A673 (cell line): ENCODE results near the gene TMX2. TPM values are rescaled to one million over a fixed set of nuclear protein-coding genes. Genes with fewer than 3 reads are reported as not detected.

ENCODE experiments used
- BruUV-seq: library from RNA; stranded (reverse); fragments of 400-500 nt; replicated peaks from 2 replicates; lab custom pipeline; 2021; lab: Mats Ljungman, UMichigan
- CTCF ChIA-PET: fragments of 300-600 bp; sonication (Branson Sonifier 250); formaldehyde crosslinking; loops from one replicate; lab custom pipeline; 2022; ENCODE audit warnings: antibody characterized with exemption; lab: Charles Lee
- POLR2A ChIA-PET: fragments of 300-600 bp; sonication (Branson Sonifier 250); formaldehyde crosslinking; loops from one replicate; lab custom pipeline; 2022; ENCODE audit warnings: antibody characterized with exemption; ENCODE audit not compliant: low non-redundant PET; lab: Charles Lee
- DNase-seq: peaks from one replicate; pipeline ENCODE4 v3.0.0-alpha.2; 2015; ENCODE audit warnings: low spot score
- H3K27ac ChIP-seq: fragments of 200-600 bp; sonication (generic); 2 replicates; pipeline ENCODE4 v1.5.1; 2016; ENCODE audit warnings: mixed run types, low read depth, mild to moderate bottlenecking, mixed read lengths, antibody characterized with exemption, low read length; ENCODE audit not compliant: poor library complexity, severe bottlenecking
- H3K27me3 ChIP-seq: fragments of 200-600 bp; sonication (generic); replicated peaks from 2 replicates; pipeline ENCODE4 v1.6.1; 2017; ENCODE audit warnings: mixed run types, low read depth, mild to moderate bottlenecking, mixed read lengths, antibody characterized with exemption, low read length; ENCODE audit not compliant: insufficient read depth, poor library complexity
- H3K36me3 ChIP-seq: fragments of 200-600 bp; sonication (generic); 2 replicates; pipeline ENCODE4 v1.6.1; 2016; ENCODE audit warnings: mixed run types, mild to moderate bottlenecking, mixed read lengths, antibody characterized with exemption, low read length; ENCODE audit not compliant: insufficient read depth, poor library complexity, severe bottlenecking
- H3K4me1 ChIP-seq: fragments of 200-600 bp; sonication (generic); 2 replicates; pipeline ENCODE4 v1.6.1; 2017; ENCODE audit warnings: mixed run types, mild to moderate bottlenecking, mixed read lengths, antibody characterized with exemption, low read length; ENCODE audit not compliant: insufficient read depth, poor library complexity, severe bottlenecking
- H3K4me3 ChIP-seq: fragments of 200-600 bp; sonication (generic); 2 replicates; pipeline ENCODE4 v1.5.1; 2016; ENCODE audit warnings: low read depth, mixed run types, mild to moderate bottlenecking, mixed read lengths, low read length; ENCODE audit not compliant: poor library complexity, severe bottlenecking
- H3K9me3 ChIP-seq: fragments of 200-600 bp; sonication (generic); 2 replicates; pipeline ENCODE4 v1.6.1; 2016; ENCODE audit warnings: mixed run types, low read depth, mild to moderate bottlenecking, mixed read lengths, antibody characterized with exemption, low read length; ENCODE audit not compliant: poor library complexity, severe bottlenecking
- CTCF ChIP-seq: fragments of 300-800, 200-600 bp; sonication (generic); conservative IDR thresholded peaks from 2 replicates; pipeline ENCODE4 v1.5.1; 2017; ENCODE audit warnings: low read depth, mild to moderate bottlenecking, antibody characterized with exemption, low read length, moderate library complexity, mixed read lengths
- EZH2 ChIP-seq: fragments of 200-600 bp; sonication (generic); IDR thresholded peaks from 2 replicates; pipeline ENCODE4 v1.6.1; 2017; ENCODE audit warnings: borderline replicate concordance, low read depth, mild to moderate bottlenecking, mixed read lengths, antibody characterized with exemption, low read length; ENCODE audit not compliant: poor library complexity, severe bottlenecking
- intact Hi-C: fragments of 100-400 bp; cut with micrococcal nuclease; formaldehyde crosslinking; loops from one replicate; pipeline ENCODE4 v1.10.0; 2022; ENCODE audit not compliant: unreplicated experiment
- total RNA-seq: library from RNA; stranded (reverse); gene quantifications from 2 replicates; pipeline ENCODE4 v1.2.3, GENCODE V29; 2021

TMX2 gene
- total RNA-seq, 1 experiment from 2014 or later = 186 TPM

- Histone ChIP-seq H3K4me1 (peaks cover 20% of the 10 kb centered on the region), H3K4me3 (no peak overlapping the region), H3K27ac (no peak overlapping the region), H3K9me3 (no peaks in the 10 kb centered on the region), H3K27me3 (no peaks in the 10 kb centered on the region), H3K36me3 (no peaks in the 10 kb centered on the region)
- no TSS peak for BruUV-seq
- no peak for DNase-seq
- ChIA-PET POLR2A (no interaction called here), CTCF (interaction anchor here (0.7 kb wide), 1 partner anchor 29 kb away, joined by 7 read pairs; no protein-coding TSS in a partner anchor)
- no peak for TF ChIP-seq CTCF
- TF ChIP-seq EZH2 = no peak
- intact Hi-C loops = no loop called here
Observed at GRCh38 chr11:57771365-57771764, 59.0 kb downstream of the TMX2 start.

GRCh38 chr11:57772562-57772961 lies 60.2 kb downstream of the TMX2 start:
- H3K27ac ChIP-seq = no peak overlapping the region
- ChIA-PET POLR2A (interaction anchor here (0.6 kb wide), 1 partner anchor 292 kb away, joined by 8 read pairs; no protein-coding TSS in a partner anchor), CTCF (interaction anchor here (0.6 kb wide), 1 partner anchor 28 kb away, joined by 3 read pairs; no protein-coding TSS in a partner anchor)
- no peak for DNase-seq
- no peaks in the 10 kb centered on the region for H3K27me3 ChIP-seq
- no peak overlapping the region for H3K4me3 ChIP-seq
- no peak for TF ChIP-seq CTCF
- TF ChIP-seq EZH2 = no peak
- peaks cover 32% of the 10 kb centered on the region for H3K4me1 ChIP-seq
- H3K36me3 ChIP-seq = no peaks in the 10 kb centered on the region
- no TSS peak for BruUV-seq
- intact Hi-C loops = no loop called here
- H3K9me3 ChIP-seq = no peaks in the 10 kb centered on the region

GRCh38 chr11:57773026-57773598 lies 60.7 kb downstream of the TMX2 start:
- intact Hi-C loops = no loop called here
- CTCF ChIA-PET = interaction anchor here (0.6 kb wide), 1 partner anchor 27 kb away, joined by 3 read pairs; no protein-coding TSS in a partner anchor

More at GRCh38 chr11:57773026-57773598, 60.7 kb downstream of the TMX2 start:
- POLR2A ChIA-PET = no interaction called here
- no peak for DNase-seq
- TF ChIP-seq EZH2 = no peak
- no peak for TF ChIP-seq CTCF
- Histone ChIP-seq H3K36me3 (no peaks in the 10 kb centered on the region), H3K27ac (no peak overlapping the region), H3K9me3 (no peaks in the 10 kb centered on the region), H3K4me1 (peaks cover 37% of the 10 kb centered on the region), H3K27me3 (no peaks in the 10 kb centered on the region), H3K4me3 (no peak overlapping the region)
- no TSS peak for BruUV-seq
